Gastrocnemius medialis (tissue), 4 donors: ENCODE measurements around the gene COL6A3.

ENCODE experiments used
- CTCF ChIP-seq, 5 experiments: fragments of 450-650 bp in 3 of 5; fragments of 200-600 bp in 2 of 5; sonication (generic) in 2 of 5; IDR thresholded peaks in 4 of 5; conservative IDR thresholded peaks in 1 of 5; 1 replicate in 4 of 5; 2 replicates in 1 of 5; pipeline ENCODE4 v1.5.1; 2016 to 2019; ENCODE audit warnings: antibody characterized with exemption in 5 of 5, mild to moderate bottlenecking in 3 of 5, moderate library complexity in 3 of 5
- POLR2A ChIP-seq, 2 donors: fragments of 450-650 bp; IDR thresholded peaks; one replicate each; pipeline ENCODE4 v1.6.1; 2017; ENCODE audit warnings: antibody characterized with exemption in 2 of 2, mild to moderate bottlenecking in 2 of 2, moderate library complexity in 2 of 2

GRCh38 chr2:237412646-237412987 is 1.3 kb downstream of the COL6A3 start:
- TF ChIP-seq CTCF (IDR thresholded peaks at IDR 0.05 in 4 of 5, conservative IDR thresholded peaks at IDR 0.05 in 1 of 5) (no peak), POLR2A (IDR thresholded peaks at IDR 0.05) (no peak)
